ENCODE data around the gene DYNLL1. TPM values are rescaled to one million over a fixed set of nuclear protein-coding genes. Genes with fewer than 3 reads are reported as not detected.

DYNLL1 gene
- total RNA-seq, 1 experiment from 2014 or later: 618 TPM

- no peak overlapping the region for H2BK5ac ChIP-seq (ENCODE audit: insufficient read length, low read length)
- no peak overlapping the region for H2AK5ac ChIP-seq (ENCODE audit: insufficient read length, low read length)
- H3K4me3 Mint-ChIP-seq: no peak overlapping the region
- H4K91ac ChIP-seq (ENCODE audit: insufficient read length, low read depth, low read length): no peak overlapping the region
- no peak overlapping the region for H4K8ac ChIP-seq (replicated peaks; ENCODE audit: insufficient read length, low read depth, low read length)
- peaks cover 3% of the 10 kb centered on the region for H3K79me1 ChIP-seq (ENCODE audit: insufficient read depth, low read depth, low read length, poor library complexity, severe bottlenecking)
- no peak overlapping the region for H3K9ac ChIP-seq (ENCODE audit: extremely low read depth, insufficient read length, low read length)
- H3K27me3 Mint-ChIP-seq (ENCODE audit: low read depth): no peaks in the 10 kb centered on the region
- no peak overlapping the region for H3K4ac ChIP-seq (ENCODE audit: low read depth, low read length)
- H2BK12ac ChIP-seq (ENCODE audit: insufficient read length, low read depth, low read length): no peak overlapping the region
- no peak overlapping the region for H2BK20ac ChIP-seq (ENCODE audit: low read depth, low read length, poor library complexity, severe bottlenecking)
- no peak overlapping the region for H3K23ac ChIP-seq (ENCODE audit: insufficient read length, low read depth, low read length)
- peaks cover 14 to 19% of the 10 kb centered on the region in 2 experiments for H3K4me1 Mint-ChIP-seq
- no peak overlapping the region for H3K14ac ChIP-seq (ENCODE audit: insufficient read depth, low read length)
- no peak overlapping the region for H4K5ac ChIP-seq (ENCODE audit: insufficient read length, low read depth, low read length)
- no peaks in the 10 kb centered on the region for H3K27me3 ChIP-seq (ENCODE audit: insufficient read depth, low read length)
- no peak for DNase-seq
- no peak overlapping the region for H2BK15ac ChIP-seq (ENCODE audit: low read depth, low read length)
- H3K27ac Mint-ChIP-seq: no peak overlapping the region; a peak in 1 of 7 replicates
- no peak overlapping the region for H2AFZ ChIP-seq (ENCODE audit: low read length)
- no peak overlapping the region for H3K4me2 ChIP-seq (ENCODE audit: insufficient read depth, insufficient read length, low read length)
- H3K36me3 Mint-ChIP-seq (ENCODE audit: insufficient read depth in 1 of 3, low read depth in 3 of 3): peaks cover 58 to 90% (median 79%) of the 10 kb centered on the region in 3 experiments
- H3K18ac ChIP-seq (ENCODE audit: insufficient read length, low read depth, low read length): no peak overlapping the region
- no peak overlapping the region for H3T11ph ChIP-seq (ENCODE audit: low read length)
- no CpG with 5 or more reads among the region's 5 CpGs for WGBS (ENCODE audit: extremely low coverage, insufficient read length, low lambda C conversion rate)
- no peaks in the 10 kb centered on the region for H3K9me3 Mint-ChIP-seq
- no peak for TF ChIP-seq CTCF (conservative IDR thresholded peaks at IDR 0.05)
- no peaks in the 10 kb centered on the region for H3K9me3 ChIP-seq (ENCODE audit: control insufficient read depth, low read depth, low read length)
- peaks cover 7% of the 10 kb centered on the region for H3K23me2 ChIP-seq (ENCODE audit: insufficient read length, low read depth, low read length, poor library complexity, severe bottlenecking)
- peaks cover 11% of the 10 kb centered on the region; the same call in 1 of the 2 replicates for H3K79me2 ChIP-seq (ENCODE audit: insufficient read depth, low read length)
- H3K4me1 ChIP-seq (ENCODE audit: insufficient read depth, low read length): no peaks in the 10 kb centered on the region
- H3K27ac ChIP-seq (ENCODE audit: insufficient read length, low read depth, low read length): no peak overlapping the region
- no peak overlapping the region for H3K56ac ChIP-seq (ENCODE audit: insufficient read length, low read depth, low read length)
- no peak overlapping the region for H2BK120ac ChIP-seq (ENCODE audit: low read depth, low read length, poor library complexity, severe bottlenecking)
- H4K20me1 ChIP-seq (ENCODE audit: control insufficient read depth, insufficient read depth, insufficient read length): no peaks in the 10 kb centered on the region
These were observed 32.2 kb upstream of the DYNLL1 start for GRCh38 chr12:120463712-120464111.
